ENCODE data around the gene RPSA.
"Not testable (repeated sequence)": the region's sequence is repeated elsewhere in the genome, so short reads cannot be mapped to it uniquely, and the experiment has no call there.

The RPSA gene

GRCh38 chr3:39423436-39423970 is 17.0 kb downstream of the RPSA start:
- no peak for DNase-seq

GRCh38 chr3:39426312-39426711 is 19.8 kb downstream of the RPSA start:
- DNase-seq = no peak

GRCh38 chr3:39427506-39427905 is 21.0 kb downstream of the RPSA start:
- DNase-seq = no peak

- DNase-seq = no peak
Measured at GRCh38 chr3:39428745-39429201, 22.3 kb downstream of the RPSA start.

GRCh38 chr3:39429466-39429865 is 22.9 kb downstream of the RPSA start:
- DNase-seq = no peak

GRCh38 chr3:39432342-39432741 is 25.8 kb downstream of the RPSA start:
- DNase-seq = no peak

- DNase-seq = no peak
Measured at GRCh38 chr3:39433642-39434041, 27.1 kb downstream of the RPSA start.

GRCh38 chr3:39434574-39434973 is 28.1 kb downstream of the RPSA start:
- no peak for DNase-seq

GRCh38 chr3:39435006-39435748 is 28.7 kb downstream of the RPSA start:
- DNase-seq = no peak

- DNase-seq = no peak
Measured at GRCh38 chr3:39438880-39439279, 32.4 kb downstream of the RPSA start.

- DNase-seq = no peak
Measured at GRCh38 chr3:39440316-39440715, 33.8 kb downstream of the RPSA start.

GRCh38 chr3:39443530-39443929 is 37.0 kb downstream of the RPSA start:
- no peak for DNase-seq

GRCh38 chr3:39445927-39446326 is 39.4 kb downstream of the RPSA start:
- no peak for DNase-seq

- DNase-seq = no peak
Measured at GRCh38 chr3:39446444-39446843, 39.9 kb downstream of the RPSA start.

- peak; percentile 38 for DNase-seq
Measured at GRCh38 chr3:39447637-39448483, 41.3 kb downstream of the RPSA start.

- no peak for DNase-seq
Measured at GRCh38 chr3:39448506-39449233, 42.1 kb downstream of the RPSA start.

- DNase-seq = no peak
Measured at GRCh38 chr3:39449796-39450195, 43.3 kb downstream of the RPSA start.

GRCh38 chr3:39453134-39453533 is 46.6 kb downstream of the RPSA start:
- no peak for DNase-seq

- DNase-seq = not testable (repeated sequence)
Measured at GRCh38 chr3:39453872-39454271, 47.4 kb downstream of the RPSA start.

- no peak for DNase-seq
Measured at GRCh38 chr3:39454591-39455217, 48.2 kb downstream of the RPSA start.

GRCh38 chr3:39456159-39456558 is 49.6 kb downstream of the RPSA start:
- DNase-seq = no peak

- DNase-seq = no peak
Measured at GRCh38 chr3:39457361-39457760, 50.8 kb downstream of the RPSA start.

GRCh38 chr3:39458579-39458978 is 52.1 kb downstream of the RPSA start:
- not testable (repeated sequence) for DNase-seq
